ENCODE measurements around the gene PPP1CB.
"Not testable (repeated sequence)": the region's sequence is repeated elsewhere in the genome, so short reads cannot be mapped to it uniquely, and the experiment has no call there.

Gene PPP1CB

DNA sequence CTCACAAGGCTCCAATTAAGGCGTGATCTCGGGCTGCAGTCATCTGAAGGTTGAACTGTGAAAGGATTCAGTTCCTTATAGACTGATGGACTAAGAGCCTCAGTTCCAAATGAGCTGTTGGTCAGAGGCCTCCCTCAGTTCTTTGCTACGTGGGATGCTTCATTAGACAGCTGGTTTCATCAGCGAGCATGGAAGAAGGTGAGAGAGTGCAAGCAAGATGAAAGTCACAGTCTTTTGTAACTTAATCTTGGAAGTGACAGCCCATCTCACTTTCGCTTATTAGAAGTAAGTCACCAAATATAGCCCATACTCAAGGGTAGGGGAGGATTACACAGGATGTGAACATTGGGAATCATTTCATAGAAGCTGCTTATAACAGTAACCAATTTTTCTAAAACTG, 26.8 kb downstream of the PPP1CB start:
- no peak for DNase-seq (ENCODE audit: low spot score)

DNA sequence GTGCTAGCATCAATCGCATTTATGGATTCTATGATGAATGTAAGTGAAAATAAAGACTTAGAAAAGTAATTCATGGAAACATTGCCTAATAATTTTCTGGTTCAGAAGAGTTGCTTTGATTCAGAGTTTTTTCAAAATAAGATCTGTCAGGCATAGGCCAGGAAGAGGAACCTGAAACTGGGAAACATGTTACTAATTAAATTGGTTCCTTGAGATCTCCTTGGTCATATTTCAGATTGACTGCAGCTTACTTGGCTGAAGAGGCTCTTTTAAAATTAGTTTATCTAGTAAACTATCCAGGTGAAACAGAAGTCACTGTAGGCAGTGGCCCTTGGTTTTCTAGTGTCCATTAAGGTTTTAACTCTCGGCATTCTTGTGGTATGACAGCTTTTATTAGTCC, 27.4 kb downstream of the PPP1CB start:
- DNase-seq (ENCODE audit: low spot score) = no peak

DNA sequence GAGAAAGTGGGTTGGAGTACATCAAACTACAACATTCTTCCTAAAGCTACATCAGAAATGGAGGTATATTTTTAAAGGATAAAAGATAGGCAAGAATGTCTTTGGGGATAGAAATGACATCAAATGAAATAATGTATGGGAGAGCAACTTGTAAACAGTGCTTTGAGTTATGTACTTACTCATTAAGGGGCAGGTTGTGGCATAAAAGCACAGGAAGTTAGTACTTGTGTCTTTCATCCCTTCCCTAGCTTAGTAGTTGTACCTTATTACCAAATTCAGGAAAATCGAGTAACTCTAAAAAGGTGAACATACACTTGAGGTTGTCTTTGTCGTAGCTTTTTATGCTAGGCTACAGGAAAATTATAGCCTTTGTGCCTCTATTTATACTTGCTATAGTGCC, 28.9 kb downstream of the PPP1CB start:
- no peak for DNase-seq (ENCODE audit: low spot score)

- DNase-seq (ENCODE audit: low spot score) = no peak
These were observed 30.8 kb downstream of the PPP1CB start for GRCh38 chr2:28782423-28782822.

GRCh38 chr2:28784570-28784969, 32.9 kb downstream of the PPP1CB start:
- DNase-seq (ENCODE audit: low spot score) = not testable (repeated sequence)

DNA sequence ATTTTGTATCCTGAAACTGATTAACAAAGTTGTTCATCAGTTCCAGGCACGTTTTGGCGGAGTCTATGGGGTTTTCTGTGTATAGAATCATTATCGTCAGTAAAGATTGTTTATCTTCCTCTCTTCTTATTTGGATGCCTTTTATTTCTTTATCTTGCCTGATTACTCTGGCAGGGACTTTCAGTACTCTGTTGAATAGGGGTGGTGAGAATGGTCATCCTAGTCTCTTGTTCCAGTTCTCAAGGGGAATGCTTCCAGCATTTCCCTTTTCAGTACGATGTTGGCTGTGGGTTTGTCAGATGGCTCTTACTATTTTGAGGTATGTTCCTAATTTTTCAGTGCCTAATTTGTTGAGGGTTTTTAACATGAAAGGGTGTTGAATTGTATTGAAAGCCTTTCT, 45.0 kb downstream of the PPP1CB start:
- no peak for DNase-seq (ENCODE audit: low spot score)

GRCh38 chr2:28801726-28802125, 50.1 kb downstream of the PPP1CB start:
- peak; percentile 28 for DNase-seq (ENCODE audit: low spot score)

- DNase-seq (ENCODE audit: low spot score) = peak; percentile 74
These were observed 51.4 kb downstream of the PPP1CB start for GRCh38 chr2:28802975-28803429.

GRCh38 chr2:28809927-28810326, 58.3 kb downstream of the PPP1CB start:
- DNase-seq (ENCODE audit: low spot score) = no peak

DNA sequence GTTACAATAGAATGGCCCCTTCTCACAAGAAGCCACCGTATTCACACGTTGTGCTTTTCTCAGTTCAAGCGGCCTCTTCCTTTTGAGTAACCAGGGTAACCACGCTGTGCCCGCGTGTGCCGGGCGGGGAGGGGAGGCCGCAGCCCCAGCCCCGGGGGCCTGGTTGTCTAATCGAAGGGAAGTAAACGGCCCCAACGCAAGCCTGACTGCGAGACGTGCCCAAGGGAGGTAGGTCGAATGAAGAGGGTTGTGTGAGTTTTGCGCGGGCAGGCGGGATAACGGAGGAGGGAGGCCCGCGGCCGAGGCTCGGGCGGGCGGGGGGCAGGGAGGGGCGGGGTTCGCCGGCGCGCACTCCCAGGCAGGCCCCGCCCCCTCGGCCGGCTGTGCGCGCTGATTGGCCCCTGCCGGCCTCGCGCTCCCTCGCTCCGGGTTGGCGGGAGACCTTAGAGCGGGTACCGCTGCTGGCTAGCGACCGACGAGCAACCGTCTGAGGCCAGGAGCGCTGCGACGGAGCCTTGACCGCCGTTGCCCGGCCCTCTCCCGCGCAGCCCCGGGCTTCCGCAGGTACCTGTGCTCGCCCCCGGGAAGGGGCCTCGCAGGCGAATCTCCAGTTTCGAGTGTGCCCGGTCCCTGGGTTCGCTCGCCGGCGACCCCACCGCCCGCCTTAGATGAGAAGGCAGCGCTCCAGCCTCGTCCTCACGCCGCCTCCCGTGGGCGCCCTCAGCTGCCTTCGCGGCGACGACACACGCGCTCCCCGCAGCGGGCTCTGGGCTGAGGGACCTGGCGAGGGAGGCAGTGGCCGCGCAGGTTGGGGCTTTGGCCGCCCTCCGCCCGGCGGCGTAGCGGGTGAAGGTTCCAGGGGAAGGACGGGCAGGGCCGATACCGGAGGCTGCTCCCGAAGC, 59.0 kb downstream of the PPP1CB start, which contains the start of gene SPDYA:
TSS of gene SPDYA (plus strand) at position 451 of the 902 bp plus-strand sequence. CDS start 5,181 bp downstream, outside the sequence.
- DNase-seq (ENCODE audit: low spot score) = peak; percentile 72

- no peak for DNase-seq (ENCODE audit: low spot score)
These were observed 66.4 kb downstream of the PPP1CB start for GRCh38 chr2:28818053-28818452.

DNA sequence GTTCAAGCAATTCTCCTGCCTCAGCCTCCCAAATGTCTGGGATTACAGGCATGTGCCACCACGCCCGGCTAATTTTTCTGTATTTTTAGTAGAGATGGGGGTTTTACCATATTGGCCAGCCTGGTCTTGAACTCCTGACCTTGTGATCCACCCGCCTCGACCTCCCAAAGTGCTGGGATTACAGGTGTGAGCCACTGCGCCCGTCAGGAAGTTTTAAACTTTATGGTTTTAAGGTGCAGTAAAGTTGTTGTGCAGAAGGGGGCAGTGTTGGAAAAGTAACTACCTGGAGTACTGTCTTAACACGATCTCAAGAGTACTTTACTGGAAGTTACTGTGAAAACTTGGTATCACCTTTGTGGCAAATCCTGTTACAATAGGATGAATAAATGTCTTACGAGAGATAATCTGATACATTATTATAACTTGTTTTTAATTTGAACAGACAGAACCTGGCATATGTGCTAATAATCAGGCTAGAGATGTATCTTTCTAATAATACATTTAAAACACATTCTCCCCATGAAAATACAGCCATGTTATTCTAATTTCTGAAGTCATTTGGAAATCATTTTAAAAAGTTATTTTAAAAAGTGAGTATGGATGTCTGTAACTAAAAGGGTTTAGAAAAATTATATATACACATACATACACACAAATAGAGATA, 69.8 kb downstream of the PPP1CB start:
- DNase-seq (ENCODE audit: low spot score) = peak; percentile 73

DNA sequence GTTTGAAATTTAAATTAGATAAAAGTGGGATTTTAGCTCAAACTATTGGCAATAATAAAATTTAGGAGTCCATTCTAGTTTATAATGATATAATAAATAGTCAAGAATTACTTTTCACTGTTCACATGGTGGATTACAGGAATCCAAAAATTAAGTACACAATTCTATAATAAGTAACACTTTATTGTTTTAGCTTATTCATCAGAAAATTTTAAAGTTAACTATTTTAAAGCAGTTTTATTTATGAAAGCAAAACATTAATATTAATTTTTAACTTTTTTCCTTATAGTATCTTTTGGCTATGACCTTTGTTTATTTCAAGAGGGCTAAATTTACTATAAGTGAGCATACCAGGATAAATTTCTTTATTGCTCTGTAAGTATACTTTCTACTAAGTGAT, 70.4 kb downstream of the PPP1CB start:
- no peak for DNase-seq (ENCODE audit: low spot score)

- DNase-seq (ENCODE audit: low spot score) = no peak
These were observed 72.6 kb downstream of the PPP1CB start for GRCh38 chr2:28824207-28824606.

GRCh38 chr2:28824870-28825269, 73.2 kb downstream of the PPP1CB start:
- no peak for DNase-seq (ENCODE audit: low spot score)

GRCh38 chr2:28828382-28828781, 76.8 kb downstream of the PPP1CB start:
- DNase-seq (ENCODE audit: low spot score) = no peak

GRCh38 chr2:28833740-28834470, 82.3 kb downstream of the PPP1CB start:
- no peak for DNase-seq (ENCODE audit: low spot score)

DNA sequence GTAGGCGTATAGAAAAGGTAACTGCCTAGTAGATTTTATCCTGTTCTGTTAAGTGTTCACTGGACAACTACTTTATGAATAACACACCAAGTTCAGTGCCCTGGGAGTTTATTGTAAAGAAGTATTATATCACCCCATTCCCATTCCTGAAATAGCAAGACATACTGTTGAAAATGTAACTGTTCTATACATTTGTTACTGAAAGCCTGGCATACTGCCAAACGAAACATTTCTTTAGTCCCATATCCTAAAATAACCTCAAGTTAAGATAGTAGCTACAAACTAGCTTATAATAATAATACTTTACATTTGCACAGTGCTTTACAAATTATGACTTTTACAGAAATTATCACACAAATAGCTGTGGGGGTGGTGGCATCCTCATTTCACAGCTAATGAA, 84.2 kb downstream of the PPP1CB start:
- no peak for DNase-seq (ENCODE audit: low spot score)

GRCh38 chr2:28838971-28839370, 87.3 kb downstream of the PPP1CB start:
- no peak for DNase-seq (ENCODE audit: low spot score)

DNA sequence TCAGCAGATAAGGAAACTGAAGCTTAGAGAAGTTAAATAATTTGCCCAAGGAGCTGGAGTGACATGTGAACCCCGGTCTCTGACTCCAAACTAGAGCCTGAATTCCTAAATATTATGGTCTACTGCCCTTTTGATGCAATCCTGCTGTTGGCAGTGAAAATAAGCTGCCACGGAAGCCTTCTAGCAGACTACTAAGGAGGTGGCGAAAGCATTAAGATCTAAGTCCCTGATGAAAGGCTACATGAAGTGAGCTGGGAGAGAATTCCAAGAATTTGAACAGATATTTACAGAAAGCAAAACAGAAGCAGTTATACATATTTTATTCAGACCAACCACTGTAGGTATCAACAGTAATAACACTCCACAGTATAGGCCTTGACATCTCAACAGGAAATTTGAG, 90.4 kb downstream of the PPP1CB start:
- DNase-seq (ENCODE audit: low spot score) = no peak
